Stimulated activated CD4-positive, alpha-beta T cell treated with anti-CD3 and anti-CD28 coated beads, Interleukin-4, amount 100 ng/mL, for 48 hours (primary cell): Measurements from ENCODE around the gene SYTL5.

Experiments used
- DNase-seq, 2 donors: peaks; one replicate each; pipeline ENCODE4 v3.0.0-alpha.2; 2020; ENCODE audit warnings: low read depth in 2 of 2

SYTL5 gene

DNA sequence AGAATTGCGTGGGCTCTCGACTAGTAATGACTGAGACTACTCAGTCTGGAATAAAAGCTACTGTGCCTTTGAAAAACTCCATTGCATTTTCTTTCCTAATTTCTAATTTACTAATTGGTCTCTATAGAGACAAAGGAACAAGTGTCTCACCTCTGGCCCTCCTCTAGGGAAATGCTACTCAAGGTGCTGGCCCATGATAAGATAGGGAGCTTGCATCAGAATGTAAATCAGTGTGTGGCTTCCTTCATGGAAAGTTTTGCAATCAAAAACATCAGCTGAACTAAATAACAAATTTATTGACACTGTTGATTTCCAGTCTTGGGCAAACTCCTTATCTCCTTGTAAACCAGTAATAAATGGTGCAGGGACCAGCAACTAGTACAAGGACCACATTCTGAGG, 132.5 kb downstream of the SYTL5 start:
- DNase-seq = no peak

DNA sequence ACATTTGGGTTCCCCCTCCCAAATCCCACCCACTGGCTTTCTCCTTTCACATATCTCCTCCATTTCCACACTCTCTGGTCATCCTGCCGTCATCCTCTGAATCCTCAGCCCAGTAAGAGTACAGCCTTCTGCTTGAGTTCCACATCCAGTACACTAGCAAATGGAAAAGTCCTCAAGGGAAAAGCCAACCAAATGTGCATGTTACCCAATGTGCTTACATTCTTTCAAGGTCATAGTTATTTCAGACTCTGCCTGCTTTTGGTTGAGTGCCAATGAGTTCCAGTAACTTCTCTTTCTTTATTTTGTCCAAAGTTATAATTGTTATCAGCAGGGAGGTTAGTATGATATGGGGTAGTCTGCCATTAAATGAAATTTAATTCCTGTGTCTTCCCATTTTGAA, 136.3 kb downstream of the SYTL5 start:
- no peak for DNase-seq

DNA sequence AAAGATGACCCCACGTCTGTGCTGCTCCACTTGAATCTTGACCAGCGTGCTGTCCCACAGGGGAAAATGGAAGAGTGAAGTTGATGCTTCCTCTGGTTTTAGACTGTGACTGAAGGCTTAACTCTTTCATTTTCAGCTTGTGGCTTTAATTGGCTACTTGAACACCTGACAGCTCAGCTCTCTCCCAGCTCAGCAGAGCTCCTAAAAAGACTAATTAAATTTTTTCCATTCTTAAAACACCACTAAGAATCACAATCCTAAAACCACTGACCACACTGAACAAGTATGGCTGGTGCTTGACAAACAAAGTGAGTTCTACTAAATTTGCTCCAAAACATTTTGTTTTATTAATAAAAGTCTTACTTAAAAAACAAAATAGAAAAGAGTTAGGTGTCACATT, 142.7 kb downstream of the SYTL5 start:
- DNase-seq = no peak

DNA sequence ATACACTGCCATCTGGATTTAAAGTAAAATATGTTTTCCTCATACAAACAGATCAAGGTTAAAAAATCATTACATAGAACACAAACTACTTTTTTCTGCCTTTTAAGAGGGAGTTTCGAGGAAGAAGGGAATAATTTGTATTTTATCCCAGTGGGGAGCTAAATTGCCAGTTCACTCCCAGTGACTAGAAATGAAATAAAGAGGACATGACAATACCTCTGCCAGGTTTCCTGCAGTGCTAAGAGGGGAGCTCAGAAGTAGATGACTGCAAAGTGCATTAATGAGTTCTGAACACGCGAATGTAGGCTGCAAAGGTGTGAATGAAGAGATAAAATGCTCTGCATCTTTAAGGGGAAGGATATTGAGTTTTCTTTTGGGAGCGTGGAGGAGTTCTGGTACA, 144.6 kb downstream of the SYTL5 start:
- DNase-seq = no peak

DNA sequence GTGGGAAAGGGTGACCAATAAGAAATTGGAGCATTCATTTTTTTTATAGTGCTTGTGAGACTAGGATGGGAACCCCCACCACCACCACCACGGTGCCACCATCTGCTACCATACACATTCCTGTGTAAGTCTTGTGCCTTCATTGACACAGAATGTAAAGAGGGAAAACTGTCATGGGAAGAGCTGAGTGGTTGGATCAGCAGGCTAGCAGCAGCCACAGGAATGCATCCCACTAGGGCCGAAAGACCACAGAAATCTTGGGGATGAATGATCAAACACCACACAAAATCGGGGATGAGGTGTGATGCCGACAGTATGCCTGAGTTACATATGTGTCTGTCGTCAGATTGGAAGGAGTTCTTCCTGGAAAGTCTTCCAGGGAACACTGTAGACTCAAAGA, 145.1 kb downstream of the SYTL5 start:
- DNase-seq = no peak

DNA sequence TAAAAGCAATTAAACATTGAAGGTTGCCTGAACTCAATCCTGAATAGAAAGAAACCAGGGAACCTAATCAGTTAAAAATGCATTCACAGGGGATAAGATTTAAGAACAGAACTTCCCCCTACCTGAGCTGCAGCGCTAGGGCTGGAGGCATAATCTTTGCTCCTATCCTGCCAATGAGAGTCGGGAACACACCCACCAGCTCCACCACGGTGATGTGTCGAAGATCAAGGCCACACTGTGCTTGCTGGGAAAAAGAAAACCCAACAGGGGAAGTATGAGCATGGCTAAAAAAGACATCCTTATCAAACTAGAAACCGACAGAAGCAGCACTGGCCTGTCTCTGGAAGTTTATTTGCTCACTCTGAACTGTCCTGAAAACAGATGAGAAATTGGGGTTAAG, 148.0 kb downstream of the SYTL5 start:
- DNase-seq = no peak

DNA sequence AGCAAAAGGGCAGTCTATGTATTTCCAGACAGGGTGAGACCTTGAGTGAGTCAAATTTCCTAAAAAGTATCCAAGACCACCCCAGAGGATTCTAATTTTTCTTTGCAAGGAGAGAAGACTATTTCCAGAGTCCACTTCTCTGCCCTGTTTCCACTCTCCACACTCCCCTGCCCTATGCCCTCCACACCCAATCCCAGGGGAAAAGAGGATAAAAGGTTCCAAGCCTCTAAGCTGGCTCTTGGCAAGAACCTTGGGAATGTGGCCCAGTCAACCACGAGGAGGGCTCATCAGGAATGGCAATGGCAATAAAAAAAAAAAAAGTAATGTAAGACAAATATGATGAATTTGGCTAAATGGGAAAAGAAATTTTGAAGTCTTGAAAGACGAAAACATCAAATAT, 148.5 kb downstream of the SYTL5 start:
- no peak for DNase-seq

DNA sequence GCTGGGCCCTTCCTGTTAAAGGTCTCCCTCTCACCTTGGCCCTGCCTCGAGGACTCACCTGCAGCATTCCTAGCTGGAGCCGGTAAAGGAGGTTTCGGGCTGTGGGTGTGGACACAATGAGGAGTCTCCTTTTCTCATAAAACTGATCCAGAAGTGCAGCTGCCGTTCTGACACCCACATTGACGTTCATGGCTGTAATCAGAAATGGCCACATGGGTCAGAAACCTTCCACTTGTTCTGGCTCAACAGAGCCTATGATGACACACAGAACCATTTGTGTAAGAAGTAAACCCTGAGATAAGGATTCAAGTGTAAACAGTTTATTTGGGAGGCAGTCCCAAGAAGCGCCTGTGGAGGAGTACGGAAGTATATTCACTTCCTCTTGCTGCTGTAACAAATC, 150.5 kb downstream of the SYTL5 start:
- DNase-seq = no peak

DNA sequence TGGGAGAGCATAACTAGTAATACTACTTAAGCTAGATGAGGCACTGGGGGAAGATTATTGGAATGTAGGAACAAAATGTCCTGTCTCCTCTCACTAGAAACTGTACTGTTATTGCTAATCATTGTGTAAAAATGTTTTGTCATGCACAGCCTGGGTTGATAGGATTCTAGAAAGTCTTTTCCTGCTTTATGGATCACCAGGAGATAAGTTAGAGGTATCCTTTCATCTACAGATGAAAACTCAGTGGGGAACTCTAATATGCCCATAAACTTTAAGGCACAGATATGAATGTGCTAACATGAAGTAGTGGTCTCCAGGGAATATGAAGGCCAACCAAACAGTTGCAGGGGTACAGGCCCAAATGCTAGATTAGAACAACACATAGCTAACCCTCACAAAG, 156.8 kb downstream of the SYTL5 start:
- DNase-seq = no peak

DNA sequence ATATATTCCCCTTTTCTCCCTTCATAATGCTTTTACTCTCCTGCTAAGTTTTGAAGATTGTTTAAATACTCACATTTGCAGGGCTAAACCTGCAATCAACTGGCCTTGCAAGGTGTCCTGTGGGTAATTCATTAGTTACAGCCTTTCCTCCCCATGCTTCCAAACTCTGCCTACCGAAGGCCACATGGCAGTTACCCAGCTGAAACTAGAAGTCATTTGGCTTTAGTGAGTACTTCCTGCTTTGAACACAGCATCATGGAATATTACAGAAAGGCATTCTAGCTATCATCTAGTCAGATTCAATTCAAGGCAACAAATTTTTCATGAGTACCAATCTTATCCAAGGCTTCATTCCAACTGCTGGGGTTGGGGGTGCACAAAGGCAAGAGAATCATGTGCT, 158.7 kb downstream of the SYTL5 start:
- DNase-seq = no peak

DNA sequence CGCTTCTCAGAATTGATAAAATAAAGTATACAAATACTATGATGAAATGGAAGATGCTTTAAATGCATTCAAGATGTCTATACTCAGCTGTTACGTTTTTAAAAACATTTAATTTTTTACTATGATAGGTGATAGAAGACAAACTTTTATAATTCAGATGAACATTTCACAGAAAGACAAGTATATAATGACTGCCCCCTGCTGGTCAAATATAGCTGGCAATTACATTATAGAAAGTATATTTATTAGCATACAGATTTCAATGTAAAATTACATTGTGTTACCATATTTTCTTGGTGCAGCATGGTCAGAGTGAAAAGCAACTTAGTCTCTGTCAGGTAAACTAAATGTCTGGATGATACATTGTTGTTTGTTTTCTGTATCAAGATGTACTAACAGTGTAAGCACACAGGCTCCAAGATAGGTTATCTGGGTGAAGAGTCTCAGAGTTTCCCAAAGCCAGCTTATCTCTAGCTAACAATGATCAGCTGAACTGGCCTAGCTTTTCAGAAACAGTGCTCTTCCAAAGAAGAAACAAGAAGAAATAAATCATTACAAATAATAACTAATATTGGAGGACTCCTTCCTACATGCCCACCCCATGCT, 160.2 kb downstream of the SYTL5 start:
- DNase-seq = peak in 1 of 2 donors; percentile 2

DNA sequence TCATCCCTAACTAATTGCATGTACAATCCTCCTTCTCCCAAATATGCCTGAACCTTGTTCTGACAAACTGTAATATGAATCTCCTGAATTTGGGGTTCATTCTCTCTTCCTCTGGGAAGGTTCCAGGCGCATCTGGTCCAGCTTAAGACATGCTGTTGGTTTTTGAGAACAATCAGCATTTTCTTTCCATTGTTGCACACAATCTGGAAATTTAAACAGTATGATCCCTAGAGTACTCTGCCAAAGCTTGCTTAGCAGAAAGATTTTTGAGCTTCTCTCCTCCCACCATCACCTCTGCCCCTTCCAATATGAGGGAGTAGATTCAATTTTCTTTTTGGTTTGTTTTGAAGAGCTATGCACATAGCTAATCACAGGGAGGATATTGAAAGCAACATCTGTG, 164.2 kb downstream of the SYTL5 start:
- DNase-seq = no peak

DNA sequence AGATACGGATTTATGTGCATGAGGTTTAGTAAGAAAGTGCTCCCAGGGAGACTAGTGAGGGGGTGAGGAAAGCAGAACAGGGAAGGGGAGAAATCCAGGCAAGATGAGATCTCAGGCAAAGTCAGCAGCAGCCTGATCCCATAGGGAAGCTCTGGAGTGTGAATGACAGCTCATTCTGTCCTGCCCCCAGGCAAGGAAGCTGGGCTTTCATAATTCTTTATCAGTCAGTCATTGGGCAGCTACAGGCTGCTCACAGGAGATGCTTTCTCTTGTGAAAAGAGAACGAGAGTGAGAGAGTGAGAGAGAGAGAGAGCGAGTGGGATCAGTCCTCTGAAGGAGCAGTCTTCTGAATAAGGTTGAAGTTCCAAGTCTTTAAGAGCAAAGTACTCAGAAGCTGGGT, 166.2 kb downstream of the SYTL5 start:
- DNase-seq = no peak

DNA sequence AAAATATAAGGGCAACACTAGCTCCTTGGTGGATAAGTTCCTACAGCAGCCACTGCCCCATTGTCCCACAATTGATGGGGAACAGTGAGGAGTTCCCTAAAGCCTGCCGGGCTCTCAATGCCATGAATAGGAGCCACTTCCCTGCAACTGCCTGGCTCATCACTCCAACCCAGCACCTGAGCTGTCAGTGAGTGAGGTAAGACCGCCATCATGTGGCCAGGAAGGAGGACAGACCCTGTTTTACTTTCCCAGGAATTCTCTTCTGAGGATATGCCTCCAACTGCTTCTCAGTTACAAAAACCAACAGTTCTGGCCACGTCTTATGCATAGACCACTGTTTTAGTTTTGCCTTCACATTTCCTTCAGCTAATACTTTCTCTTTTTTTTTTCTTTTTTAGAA, 168.8 kb downstream of the SYTL5 start:
- no peak for DNase-seq

DNA sequence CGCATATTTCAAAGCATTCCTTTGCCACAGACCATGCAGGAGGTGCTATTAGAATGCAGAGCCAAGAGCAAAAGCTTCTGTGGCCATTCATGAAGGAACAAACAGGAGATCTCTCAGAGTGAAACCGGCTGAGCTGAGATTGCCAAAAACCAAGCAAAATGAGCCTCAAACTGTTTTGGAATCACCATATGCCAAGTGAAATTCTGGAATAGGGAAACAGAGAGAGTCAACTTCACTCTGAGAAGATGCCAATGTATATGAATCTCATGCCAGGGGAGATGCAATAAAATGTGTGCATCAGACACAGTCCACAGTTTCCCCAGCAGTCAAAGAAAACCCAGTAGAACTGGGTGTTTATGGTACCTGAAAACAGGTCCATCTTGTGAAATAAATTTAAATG, 172.0 kb downstream of the SYTL5 start:
- DNase-seq = no peak
